Activated T-cell treated with anti-CD3 and anti-CD28 coated beads, Interleukin-2, amount 50 U/mL, for 24 hours (primary cell): Measurements from ENCODE around the gene TJP3.
A peak's percentile ranks its signal among the peaks of the same experiment; 100 is the strongest.

ENCODE experiments used
- DNase-seq: peaks from one replicate; pipeline ENCODE4 v3.0.0-alpha.2; 2020
- H3K27ac Mint-ChIP-seq: 2 replicates; pipeline ENCODE4 v1.8.0; 2020; ENCODE audit warnings: mild to moderate bottlenecking, mixed read lengths
- H3K27me3 Mint-ChIP-seq: 2 replicates; pipeline ENCODE4 v1.8.0; 2020; ENCODE audit warnings: mixed read lengths
- H3K36me3 Mint-ChIP-seq: 2 replicates; pipeline ENCODE4 v1.8.0; 2020; ENCODE audit warnings: low read depth, mixed read lengths
- H3K4me1 Mint-ChIP-seq: 2 replicates; pipeline ENCODE4 v1.8.0; 2020; ENCODE audit warnings: low read depth, mixed read lengths
- H3K4me3 Mint-ChIP-seq: 2 replicates; pipeline ENCODE4 v1.8.0; 2020; ENCODE audit warnings: mild to moderate bottlenecking, moderate library complexity, mixed read lengths
- H3K9me3 Mint-ChIP-seq: 2 replicates; pipeline ENCODE4 v1.8.0; 2020; ENCODE audit warnings: mixed read lengths

TJP3 gene

DNA sequence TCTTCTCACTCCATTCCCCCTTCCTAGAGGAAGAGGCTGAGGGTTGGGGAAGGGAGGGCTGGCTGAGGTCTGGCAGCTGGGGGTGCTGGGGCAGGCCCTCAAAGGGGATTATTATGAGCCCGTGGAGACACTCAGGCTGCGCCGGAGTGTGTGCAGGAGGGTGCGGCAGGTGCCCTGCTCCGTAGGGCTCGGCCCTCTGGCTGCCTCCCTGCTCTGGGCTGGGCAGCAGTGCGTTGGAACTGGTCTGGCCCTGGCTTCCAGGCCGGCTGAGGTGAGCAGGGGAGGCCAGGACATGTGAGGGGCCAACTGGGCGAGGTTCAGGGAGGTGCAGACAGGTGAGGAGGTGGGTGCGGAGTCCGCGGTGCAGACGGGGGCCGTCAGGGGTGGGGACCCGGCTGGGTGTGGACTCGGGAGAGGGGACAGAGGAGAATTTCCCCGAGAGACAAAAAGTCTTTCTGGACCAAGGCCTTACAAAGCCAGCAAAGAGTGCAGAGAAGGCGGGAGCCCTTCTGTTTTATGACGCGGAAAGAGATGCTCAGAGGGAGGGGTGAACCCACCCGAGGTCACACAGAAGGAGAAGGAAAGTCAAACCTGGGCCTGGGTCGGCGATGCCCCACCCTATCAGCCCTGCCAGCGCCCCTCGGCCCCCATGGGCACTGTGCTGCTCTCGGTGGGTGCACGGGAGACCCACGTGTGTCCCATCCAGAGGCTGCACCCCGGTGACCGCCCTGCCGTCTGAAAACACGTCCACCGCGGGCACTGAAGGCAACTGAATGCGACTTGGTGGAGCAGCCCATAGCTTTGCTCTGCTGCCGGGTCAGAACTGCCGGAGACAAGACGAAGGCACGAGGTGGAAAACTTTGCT, 38.9 kb upstream of the TJP3 start:
- no peaks in the 10 kb centered on the region for H3K27me3 Mint-ChIP-seq
- H3K4me1 Mint-ChIP-seq: peaks cover 39% of the 10 kb centered on the region
- no peaks in the 10 kb centered on the region for H3K9me3 Mint-ChIP-seq
- no peak overlapping the region for H3K27ac Mint-ChIP-seq
- no peak for DNase-seq
- peaks cover 9% of the 10 kb centered on the region for H3K36me3 Mint-ChIP-seq
- no peak overlapping the region for H3K4me3 Mint-ChIP-seq

DNA sequence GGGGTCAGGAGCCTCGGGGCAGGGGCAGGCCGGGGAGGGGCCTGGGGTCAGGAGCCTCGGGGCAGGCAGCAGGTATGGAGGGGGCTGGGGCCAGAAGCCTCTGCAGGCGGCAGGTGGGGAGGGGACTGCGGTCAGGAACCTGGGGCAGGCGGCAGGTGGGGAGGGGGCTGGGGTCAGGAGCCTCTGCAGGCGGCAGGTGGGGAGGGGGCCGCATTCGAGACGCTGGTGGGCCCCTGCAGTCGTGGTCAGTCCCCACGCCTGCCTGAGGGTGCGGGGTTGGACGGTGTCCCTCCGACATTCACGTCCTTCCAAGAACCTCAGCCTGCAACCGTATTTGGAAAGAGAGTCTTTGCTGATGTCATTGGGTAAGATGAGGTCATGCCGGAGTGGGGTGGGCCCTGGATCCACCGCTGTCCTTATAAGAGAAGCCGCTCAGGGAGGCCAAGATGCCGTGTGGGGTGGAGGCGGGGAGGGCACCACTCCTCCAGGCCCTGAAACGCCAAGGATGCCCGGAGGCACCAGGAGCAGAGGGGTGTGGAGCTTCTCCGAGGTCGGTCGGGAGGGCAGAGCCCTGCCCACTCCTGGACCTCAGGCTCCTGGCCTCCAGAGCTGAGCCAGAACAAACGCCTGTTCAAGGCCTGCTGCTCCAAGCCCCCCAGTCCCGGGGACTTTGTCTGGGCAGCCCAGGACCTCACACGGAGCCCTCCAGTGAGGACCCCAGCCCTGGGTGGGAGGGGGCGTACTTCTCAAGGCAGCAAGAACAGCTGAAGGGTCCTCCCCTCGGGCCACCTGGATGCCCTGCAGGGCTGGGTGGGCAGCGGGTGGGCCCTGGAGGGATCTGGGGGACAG, 38.0 kb upstream of the TJP3 start:
- H3K4me3 Mint-ChIP-seq: no peak overlapping the region
- no peaks in the 10 kb centered on the region for H3K27me3 Mint-ChIP-seq
- peaks cover 39% of the 10 kb centered on the region for H3K4me1 Mint-ChIP-seq
- peak overlapping the region; percentile 90 for H3K27ac Mint-ChIP-seq
- peaks cover 11% of the 10 kb centered on the region for H3K36me3 Mint-ChIP-seq
- no peaks in the 10 kb centered on the region for H3K9me3 Mint-ChIP-seq
- DNase-seq: no peak

DNA sequence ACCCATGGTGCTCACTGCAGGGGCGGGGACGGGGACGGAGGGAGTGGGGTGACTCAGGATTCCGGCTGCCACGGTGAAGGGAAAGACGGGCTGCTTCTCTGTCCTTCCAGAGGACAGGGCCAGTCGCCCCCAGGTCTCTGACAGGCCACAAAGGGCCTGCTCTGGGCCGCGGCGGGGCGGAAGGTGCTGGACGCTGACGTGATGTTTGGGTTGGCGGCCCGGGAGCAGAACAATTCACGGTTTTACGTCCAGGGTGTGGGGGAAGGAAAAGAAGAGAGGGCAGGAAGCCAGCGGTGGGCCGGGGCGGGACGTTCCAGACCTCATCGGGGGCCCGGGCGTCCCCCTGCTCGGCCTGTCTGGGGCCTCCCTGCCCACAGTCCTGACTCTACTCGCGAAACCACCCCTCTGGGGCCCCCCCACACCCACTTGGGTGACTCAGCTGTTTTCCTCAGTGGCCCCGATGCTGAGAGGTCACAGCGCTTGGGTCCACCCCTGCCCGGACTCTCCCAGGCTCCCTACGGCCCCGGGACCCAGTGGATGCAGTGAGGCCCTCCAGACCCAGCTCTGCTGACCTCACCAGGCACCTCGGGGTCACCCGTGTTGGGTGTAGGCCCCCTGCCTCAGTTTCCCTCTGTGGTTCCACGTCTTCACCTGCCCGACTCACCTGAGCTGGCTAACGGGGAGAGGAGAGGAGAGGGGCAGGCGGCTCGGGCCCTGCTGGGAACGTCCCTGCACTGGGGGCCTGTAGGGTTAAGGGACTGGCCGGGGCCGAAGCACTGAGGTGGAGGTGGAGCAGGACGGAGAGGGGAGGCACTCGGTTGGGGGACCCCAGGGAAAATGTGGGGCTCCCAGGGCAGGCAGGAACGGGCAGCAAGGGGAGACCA, 37.1 kb upstream of the TJP3 start:
- H3K36me3 Mint-ChIP-seq: peaks cover 11% of the 10 kb centered on the region
- H3K27me3 Mint-ChIP-seq: no peaks in the 10 kb centered on the region

DNA sequence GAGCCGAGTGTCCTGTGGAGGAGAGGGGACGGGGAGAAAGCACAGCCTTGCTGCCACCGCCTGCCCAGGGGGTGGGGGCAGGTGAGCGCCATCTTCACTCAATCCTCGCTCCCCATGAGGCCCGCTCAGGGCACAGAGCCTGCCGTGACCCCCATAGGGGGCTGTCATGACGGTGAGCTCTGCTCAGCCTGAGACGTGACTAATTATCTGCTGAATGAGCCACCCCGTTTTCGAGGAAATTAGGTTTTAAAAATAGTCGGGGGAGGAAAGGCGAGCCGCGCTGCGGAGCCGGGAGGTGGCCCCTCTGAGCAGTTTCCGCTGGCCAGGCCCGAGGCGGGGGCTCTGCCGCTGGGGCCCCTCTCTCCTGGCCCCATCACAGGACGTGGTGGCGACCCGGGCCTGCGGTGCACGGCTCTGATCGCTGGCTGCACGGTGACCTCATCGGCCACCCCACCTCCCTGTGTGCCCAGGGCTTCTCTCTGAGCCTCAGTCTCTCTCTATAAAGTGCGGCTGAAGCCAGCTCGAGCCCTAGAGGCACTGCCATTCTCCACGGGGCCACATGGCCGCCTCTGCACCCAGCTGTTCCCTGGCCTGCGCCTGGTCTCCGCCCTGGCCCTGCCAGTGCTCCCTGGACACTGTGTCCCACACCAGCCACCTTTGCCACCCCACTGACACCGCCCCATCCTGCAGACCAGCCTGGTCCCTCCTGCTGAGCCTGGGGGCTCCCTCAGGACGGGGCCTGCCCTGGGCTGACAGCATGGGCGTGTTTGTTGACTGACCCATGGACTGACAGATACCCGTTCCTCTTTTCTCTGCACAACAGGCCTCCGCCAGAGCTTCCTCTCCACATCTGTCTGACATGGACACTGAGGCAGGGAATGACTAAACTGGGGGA, 36.3 kb upstream of the TJP3 start:
- Mint-ChIP-seq H3K27ac (peak overlapping the region; percentile 90), H3K36me3 (peaks cover 6% of the 10 kb centered on the region), H3K9me3 (no peaks in the 10 kb centered on the region), H3K4me3 (peak overlapping the region; percentile 68), H3K4me1 (peaks cover 35% of the 10 kb centered on the region), H3K27me3 (no peaks in the 10 kb centered on the region)
- peak; percentile 65 for DNase-seq

More for the DNA sequence above, 37.1 kb upstream of the TJP3 start:
- Mint-ChIP-seq H3K27ac (peak overlapping the region; percentile 90), H3K9me3 (no peaks in the 10 kb centered on the region), H3K4me1 (peaks cover 38% of the 10 kb centered on the region), H3K4me3 (peak overlapping the region; percentile 68)
- DNase-seq: peak; percentile 71

DNA sequence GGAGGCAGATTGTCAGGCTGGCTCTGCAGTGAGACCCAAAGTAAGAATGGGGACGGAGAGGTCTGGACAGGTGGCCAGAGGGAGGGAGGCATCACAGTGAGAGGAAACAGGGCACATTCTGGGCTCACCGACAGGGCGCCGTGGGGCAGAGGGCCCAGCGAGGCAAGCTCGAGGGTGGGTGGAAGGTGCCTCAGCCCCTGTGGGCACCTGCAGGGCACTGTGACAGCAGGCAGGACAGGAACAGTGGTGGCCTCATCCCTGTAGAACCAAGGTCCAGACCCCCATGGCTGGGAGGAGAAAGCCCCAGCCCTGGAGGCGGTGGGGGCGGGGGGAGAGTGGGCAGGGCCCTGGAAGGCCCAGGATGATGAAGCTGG, 35.6 kb upstream of the TJP3 start:
- H3K27me3 Mint-ChIP-seq: no peaks in the 10 kb centered on the region
- H3K36me3 Mint-ChIP-seq: peaks cover 5% of the 10 kb centered on the region
- H3K9me3 Mint-ChIP-seq: no peaks in the 10 kb centered on the region
- H3K27ac Mint-ChIP-seq: peak overlapping the region; percentile 80
- H3K4me3 Mint-ChIP-seq: no peak overlapping the region
- DNase-seq: no peak
- H3K4me1 Mint-ChIP-seq: peaks cover 35% of the 10 kb centered on the region

DNA sequence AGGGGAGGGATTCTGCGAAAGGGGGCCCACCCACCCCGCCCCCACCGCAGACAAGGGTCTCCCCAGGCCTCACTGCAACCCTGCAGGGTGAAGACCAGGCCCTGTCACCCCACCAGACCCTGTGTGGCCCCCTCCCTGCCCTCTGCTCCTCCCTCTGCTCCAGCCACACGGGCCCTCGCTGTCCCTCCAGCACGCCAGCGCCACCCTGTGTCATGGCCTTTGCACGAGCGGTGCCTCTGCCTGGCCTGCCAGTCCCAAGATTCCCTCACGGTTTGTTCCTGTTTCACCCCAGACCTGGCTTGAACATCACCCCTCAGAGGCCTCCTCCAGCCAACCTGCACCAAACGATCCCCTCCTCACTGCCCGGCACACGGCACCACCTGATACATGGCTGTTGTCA, 35.2 kb upstream of the TJP3 start:
- no peak for DNase-seq
- peaks cover 35% of the 10 kb centered on the region for H3K4me1 Mint-ChIP-seq
- no peak overlapping the region for H3K27ac Mint-ChIP-seq
- no peaks in the 10 kb centered on the region for H3K9me3 Mint-ChIP-seq
- H3K36me3 Mint-ChIP-seq: peaks cover 5% of the 10 kb centered on the region
- H3K27me3 Mint-ChIP-seq: no peaks in the 10 kb centered on the region
- no peak overlapping the region for H3K4me3 Mint-ChIP-seq

DNA sequence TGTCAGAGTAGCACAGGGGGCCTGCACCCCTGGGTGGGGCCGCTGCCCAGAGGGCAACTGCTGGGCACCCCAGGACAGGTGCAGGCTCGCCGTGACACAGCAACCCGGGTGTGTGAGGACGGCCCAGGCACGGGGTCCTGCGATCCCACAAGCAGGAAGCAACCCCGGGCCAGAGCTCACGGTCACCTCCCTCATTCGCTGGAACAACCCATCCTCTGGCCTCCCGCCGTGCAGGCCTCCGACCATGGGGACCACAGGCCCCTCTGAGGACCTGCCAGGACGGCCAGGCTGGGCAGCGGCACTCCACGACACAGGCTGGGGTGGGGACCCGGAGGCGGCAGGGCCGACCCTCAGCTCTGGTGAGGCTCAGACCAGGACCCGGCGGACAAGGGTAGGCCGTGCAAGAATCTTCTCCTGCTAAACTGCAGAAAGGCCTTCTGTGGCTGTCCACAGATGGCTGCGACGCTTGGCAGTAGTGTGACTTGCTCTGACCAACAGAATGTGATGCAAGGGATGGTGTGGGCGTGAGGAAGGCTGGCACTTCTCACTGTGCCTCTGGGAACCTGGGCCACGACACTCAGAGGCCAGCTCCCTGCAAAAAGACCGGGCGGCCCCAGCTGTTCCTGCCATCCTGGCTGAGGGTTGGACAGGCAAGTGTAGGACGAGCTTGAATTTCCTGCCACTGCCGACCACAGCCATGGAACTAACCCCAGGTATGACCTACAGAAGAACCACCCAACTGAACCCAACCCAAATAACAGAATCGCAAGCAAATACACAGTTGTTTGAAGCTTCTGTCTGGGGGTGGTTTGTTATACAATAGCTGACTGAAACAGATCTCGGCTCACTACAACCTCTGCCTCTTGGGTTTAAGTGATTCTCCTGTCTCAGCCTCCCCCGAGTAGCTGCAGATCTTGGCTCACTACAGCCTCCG, 34.4 kb upstream of the TJP3 start:
- no peak overlapping the region for H3K4me3 Mint-ChIP-seq
- peaks cover 33% of the 10 kb centered on the region for H3K4me1 Mint-ChIP-seq
- H3K36me3 Mint-ChIP-seq: peaks cover 5% of the 10 kb centered on the region
- H3K9me3 Mint-ChIP-seq: no peaks in the 10 kb centered on the region
- H3K27ac Mint-ChIP-seq: no peak overlapping the region
- no peak for DNase-seq
- H3K27me3 Mint-ChIP-seq: no peaks in the 10 kb centered on the region

DNA sequence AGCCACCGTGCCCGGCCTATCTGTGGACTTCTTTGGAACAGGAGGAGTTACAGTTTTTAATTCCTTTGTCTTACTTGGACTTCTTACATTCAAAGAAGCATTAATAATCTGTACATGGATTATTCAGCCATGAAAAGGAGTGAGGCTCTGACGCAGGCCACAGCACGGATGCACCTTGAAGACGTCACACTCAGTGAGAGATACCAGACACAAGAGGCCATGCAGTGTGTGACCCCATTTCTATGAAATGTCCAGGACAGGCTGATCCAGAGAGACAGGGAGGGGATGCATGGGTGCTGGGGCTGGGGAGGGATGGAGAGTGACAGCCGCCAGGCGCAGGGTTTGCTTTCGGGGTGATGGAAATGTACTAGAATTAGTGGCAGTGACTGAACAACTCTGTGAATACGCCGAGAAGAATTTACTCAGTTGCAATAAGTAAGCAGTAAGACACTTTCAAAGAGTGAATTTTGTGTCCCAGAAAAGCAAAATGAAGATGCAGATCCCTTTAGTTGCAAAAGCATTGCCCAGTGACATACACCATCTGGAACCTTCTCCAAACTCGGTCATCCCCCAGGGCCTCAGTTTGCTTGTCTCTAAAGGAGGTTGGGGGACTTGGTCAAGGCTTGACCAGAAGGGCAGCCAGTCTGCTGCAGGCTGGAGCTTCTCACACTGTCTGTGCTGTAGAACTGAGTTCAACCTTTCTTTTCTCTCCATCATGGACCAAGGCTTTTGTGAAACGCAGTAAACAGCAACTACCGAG, 33.2 kb upstream of the TJP3 start:
- no peak overlapping the region for H3K4me3 Mint-ChIP-seq
- no peaks in the 10 kb centered on the region for H3K27me3 Mint-ChIP-seq
- H3K36me3 Mint-ChIP-seq: peaks cover 5% of the 10 kb centered on the region
- no peak for DNase-seq
- H3K4me1 Mint-ChIP-seq: peaks cover 27% of the 10 kb centered on the region
- no peaks in the 10 kb centered on the region for H3K9me3 Mint-ChIP-seq
- no peak overlapping the region for H3K27ac Mint-ChIP-seq

DNA sequence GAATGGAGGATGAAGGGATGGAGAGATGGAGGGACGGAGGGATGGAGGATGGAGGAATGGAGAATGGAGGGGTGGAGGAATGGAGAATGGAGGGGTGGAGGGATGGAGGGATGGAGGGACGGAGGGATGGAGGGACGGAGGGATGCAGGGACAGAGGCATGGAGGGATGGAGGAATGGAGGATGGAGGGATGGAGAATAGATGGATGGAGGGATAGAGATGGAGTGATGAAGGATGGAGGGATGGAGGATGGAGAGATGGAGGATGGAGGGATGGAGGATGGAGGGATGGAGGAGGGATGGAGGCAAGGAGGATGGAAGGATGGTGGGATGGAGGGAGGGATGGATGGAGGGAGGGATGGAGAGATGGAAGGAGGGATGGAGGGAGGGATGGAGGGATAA, 30.0 kb upstream of the TJP3 start:
- Mint-ChIP-seq H3K36me3 (peaks cover 6% of the 10 kb centered on the region), H3K4me1 (peaks cover 3% of the 10 kb centered on the region), H3K9me3 (no peaks in the 10 kb centered on the region), H3K27ac (no peak overlapping the region), H3K27me3 (no peaks in the 10 kb centered on the region), H3K4me3 (no peak overlapping the region)
- DNase-seq: no peak

DNA sequence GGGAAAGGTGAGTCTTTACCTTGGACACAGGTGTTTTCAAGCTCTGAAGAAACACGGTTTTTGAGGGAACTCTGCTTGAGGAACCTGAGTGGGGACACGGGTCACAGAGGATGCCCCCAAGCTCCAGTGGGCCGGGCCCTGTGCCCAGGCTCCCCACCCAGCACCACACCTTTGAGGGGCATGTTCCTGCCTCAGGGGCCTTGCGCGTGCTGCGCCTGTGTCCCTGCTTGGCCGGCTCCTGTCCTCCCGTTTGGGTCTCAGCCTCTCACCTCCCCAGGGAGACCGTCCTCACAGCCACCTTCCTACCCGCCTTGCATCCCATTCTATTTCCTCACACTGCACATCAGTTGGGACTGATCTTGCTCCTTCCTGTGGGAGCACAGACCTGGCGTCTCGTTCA, 29.0 kb upstream of the TJP3 start:
- no peak overlapping the region for H3K4me3 Mint-ChIP-seq
- H3K9me3 Mint-ChIP-seq: no peaks in the 10 kb centered on the region
- no peak overlapping the region for H3K27ac Mint-ChIP-seq
- no peak for DNase-seq
- peaks cover 13% of the 10 kb centered on the region for H3K36me3 Mint-ChIP-seq
- peaks cover 7% of the 10 kb centered on the region for H3K4me1 Mint-ChIP-seq
- no peaks in the 10 kb centered on the region for H3K27me3 Mint-ChIP-seq

DNA sequence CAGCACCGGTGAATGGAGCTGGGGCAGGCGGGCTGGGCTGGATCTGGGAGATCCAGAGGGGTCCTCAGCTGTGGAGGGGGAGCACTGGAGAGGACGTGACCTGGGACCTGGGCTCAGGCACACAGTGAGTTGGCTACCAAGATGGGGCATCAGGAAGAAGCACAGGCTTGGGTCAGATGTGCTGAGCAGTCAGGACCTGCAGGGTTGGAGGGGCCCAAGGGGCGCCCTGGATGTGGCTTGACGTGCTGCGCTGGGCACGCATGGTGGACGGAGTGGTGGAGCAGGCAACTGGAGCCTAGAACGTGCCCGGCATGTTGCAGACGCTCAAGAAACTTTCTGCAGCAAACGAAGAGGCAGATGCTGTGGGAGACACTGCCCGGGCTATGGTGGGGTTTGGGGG, 28.6 kb upstream of the TJP3 start:
- no peak overlapping the region for H3K27ac Mint-ChIP-seq
- no peaks in the 10 kb centered on the region for H3K27me3 Mint-ChIP-seq
- H3K4me3 Mint-ChIP-seq: no peak overlapping the region
- H3K36me3 Mint-ChIP-seq: peaks cover 17% of the 10 kb centered on the region
- peaks cover 10% of the 10 kb centered on the region for H3K4me1 Mint-ChIP-seq
- DNase-seq: no peak
- no peaks in the 10 kb centered on the region for H3K9me3 Mint-ChIP-seq

DNA sequence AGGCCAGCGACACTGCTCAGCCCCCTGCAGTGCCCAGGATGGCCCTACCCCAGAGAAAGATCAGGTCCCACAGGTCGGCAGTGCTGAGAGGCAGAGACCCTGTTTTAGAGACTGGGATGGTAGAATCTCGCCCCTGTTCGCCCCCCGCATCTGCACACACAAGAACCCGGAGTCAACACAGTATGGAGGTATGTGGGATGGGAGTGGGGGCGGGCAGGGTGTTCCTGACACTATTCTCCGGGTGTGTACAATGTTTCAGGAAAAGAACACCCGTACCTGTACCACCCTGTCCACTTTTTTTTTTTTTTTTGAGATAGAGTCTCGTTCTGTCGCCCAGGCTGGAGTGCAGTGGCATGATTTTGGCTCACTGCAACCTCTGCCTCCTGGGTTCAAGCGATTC, 27.2 kb upstream of the TJP3 start:
- Mint-ChIP-seq H3K27ac (no peak overlapping the region), H3K4me3 (no peak overlapping the region), H3K4me1 (peaks cover 10% of the 10 kb centered on the region), H3K36me3 (peaks cover 22% of the 10 kb centered on the region), H3K9me3 (no peaks in the 10 kb centered on the region), H3K27me3 (no peaks in the 10 kb centered on the region)
- DNase-seq: no peak
